MM.1S (cell line): Measurements from ENCODE around the gene MTHFD1L.

Experiments
- DNase-seq: peaks from one replicate; pipeline ENCODE4 v3.0.0-alpha.2; 2015
- H2AFZ ChIP-seq: fragments of 300-600 bp; sonication (generic); 2 replicates; pipeline ENCODE4 v1.6.0; 2016; ENCODE audit warnings: antibody characterized with exemption, low read length
- H3F3A ChIP-seq: fragments of 300-600 bp; sonication (generic); 2 replicates; pipeline ENCODE4 v1.6.1; 2016; ENCODE audit warnings: mild to moderate bottlenecking, antibody characterized with exemption, low read length, moderate library complexity, mixed read lengths; ENCODE audit not compliant: insufficient read depth
- H3K27ac ChIP-seq: fragments of 300-600 bp; sonication (generic); 2 replicates; pipeline ENCODE4 v1.5.1; 2016; ENCODE audit warnings: mild to moderate bottlenecking, low read length
- H3K27me3 ChIP-seq: fragments of 300-600 bp; sonication (generic); replicated peaks from 2 replicates; pipeline ENCODE4 v1.6.0; 2016; ENCODE audit warnings: low read length; ENCODE audit not compliant: insufficient read depth
- H3K36me3 ChIP-seq: fragments of 300-600 bp; sonication (generic); replicated peaks from 2 replicates; pipeline ENCODE4 v1.6.1; 2016; ENCODE audit warnings: mild to moderate bottlenecking, low read length, mixed read lengths; ENCODE audit not compliant: insufficient read depth
- H3K4me1 ChIP-seq: fragments of 300-600 bp; sonication (generic); 2 replicates; pipeline ENCODE4 v1.6.1; 2016; ENCODE audit warnings: low read length, mixed read lengths
- H3K4me2 ChIP-seq: fragments of 300-600 bp; sonication (generic); 2 replicates; pipeline ENCODE4 v1.6.0; 2016; ENCODE audit warnings: low read depth, low read length
- H3K4me3 ChIP-seq: fragments of 300-600 bp; sonication (generic); 2 replicates; pipeline ENCODE4 v1.5.1; 2016; ENCODE audit warnings: low read length, mixed read lengths
- H3K79me2 ChIP-seq: fragments of 300-600 bp; sonication (generic); 2 replicates; pipeline ENCODE4 v1.6.1; 2016; ENCODE audit warnings: mixed run types, low read length, mixed read lengths
- H3K9ac ChIP-seq: fragments of 300-600 bp; sonication (generic); 2 replicates; pipeline ENCODE4 v1.6.1; 2016; ENCODE audit warnings: low read length, mixed read lengths
- H3K9me2 ChIP-seq: fragments of 300-600 bp; sonication (generic); replicated peaks from 2 replicates; pipeline ENCODE4 v1.6.1; 2016; ENCODE audit warnings: mild to moderate bottlenecking, low read length, mixed read lengths; ENCODE audit not compliant: insufficient read depth
- H3K9me3 ChIP-seq: fragments of 300-600 bp; sonication (generic); replicated peaks from 2 replicates; pipeline ENCODE4 v1.6.1; 2016; ENCODE audit warnings: mild to moderate bottlenecking, low read length, mixed read lengths; ENCODE audit not compliant: insufficient read depth
- H4K20me1 ChIP-seq: fragments of 300-600 bp; sonication (generic); 2 replicates; pipeline ENCODE4 v1.6.1; 2016; ENCODE audit warnings: mild to moderate bottlenecking, low read length, moderate library complexity, mixed read lengths; ENCODE audit not compliant: insufficient read depth
- EZH2 ChIP-seq: fragments of 300-600 bp; sonication (generic); optimal IDR thresholded peaks from 2 replicates; pipeline ENCODE3; 2017; ENCODE audit warnings: low read depth, mild to moderate bottlenecking, antibody characterized with exemption, low read length, mixed read lengths
- EZH2phosphoT487 ChIP-seq: fragments of 300-600 bp; sonication (generic); IDR thresholded peaks from 2 replicates; pipeline ENCODE4 v1.6.1; 2018; ENCODE audit warnings: antibody characterized with exemption, low read length
- TF ChIP-seq, protein P1 (sequence below): fragments of 300-600 bp; sonication (generic); IDR thresholded peaks from 2 replicates; pipeline ENCODE4 v1.5.1; 2016; ENCODE audit warnings: antibody characterized with exemption, low read length, mixed read lengths

The MTHFD1L gene

DNA sequence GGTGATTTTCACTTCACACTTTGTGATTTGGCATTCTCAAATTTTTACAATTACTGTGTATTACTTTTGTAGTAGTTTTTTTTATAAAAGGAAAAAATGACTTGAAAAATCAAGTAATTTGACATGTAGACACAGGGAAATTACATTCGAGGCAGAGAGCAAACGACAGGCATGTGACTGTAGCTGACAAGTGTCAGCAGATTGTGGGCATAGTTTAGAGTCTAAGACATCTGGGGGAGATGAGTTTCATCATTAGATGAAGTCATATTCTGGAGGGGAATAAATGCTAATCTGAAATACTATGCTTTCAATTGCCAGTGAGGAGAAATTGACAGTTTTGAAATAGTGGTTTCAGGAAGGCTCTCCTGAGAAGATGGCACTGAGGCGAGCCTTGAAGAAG is 126.0 kb downstream of the MTHFD1L start:
- Histone ChIP-seq H3K4me3 (no peak overlapping the region), H3K4me2 (no peak overlapping the region), H3K9me2 (no peaks in the 10 kb centered on the region), H3K9ac (no peak overlapping the region), H3K4me1 (no peaks in the 10 kb centered on the region), H3K27ac (no peak overlapping the region), H3K79me2 (no peaks in the 10 kb centered on the region), H3K36me3 (no peaks in the 10 kb centered on the region), H3F3A (no peaks in the 10 kb centered on the region), H4K20me1 (no peaks in the 10 kb centered on the region), H3K27me3 (no peaks in the 10 kb centered on the region), H2AFZ (no peak overlapping the region), H3K9me3 (no peaks in the 10 kb centered on the region)
- no peak for TF ChIP-seq EZH2phosphoT487
- no peak for TF ChIP-seq EZH2
- TF ChIP-seq, protein P1, sequence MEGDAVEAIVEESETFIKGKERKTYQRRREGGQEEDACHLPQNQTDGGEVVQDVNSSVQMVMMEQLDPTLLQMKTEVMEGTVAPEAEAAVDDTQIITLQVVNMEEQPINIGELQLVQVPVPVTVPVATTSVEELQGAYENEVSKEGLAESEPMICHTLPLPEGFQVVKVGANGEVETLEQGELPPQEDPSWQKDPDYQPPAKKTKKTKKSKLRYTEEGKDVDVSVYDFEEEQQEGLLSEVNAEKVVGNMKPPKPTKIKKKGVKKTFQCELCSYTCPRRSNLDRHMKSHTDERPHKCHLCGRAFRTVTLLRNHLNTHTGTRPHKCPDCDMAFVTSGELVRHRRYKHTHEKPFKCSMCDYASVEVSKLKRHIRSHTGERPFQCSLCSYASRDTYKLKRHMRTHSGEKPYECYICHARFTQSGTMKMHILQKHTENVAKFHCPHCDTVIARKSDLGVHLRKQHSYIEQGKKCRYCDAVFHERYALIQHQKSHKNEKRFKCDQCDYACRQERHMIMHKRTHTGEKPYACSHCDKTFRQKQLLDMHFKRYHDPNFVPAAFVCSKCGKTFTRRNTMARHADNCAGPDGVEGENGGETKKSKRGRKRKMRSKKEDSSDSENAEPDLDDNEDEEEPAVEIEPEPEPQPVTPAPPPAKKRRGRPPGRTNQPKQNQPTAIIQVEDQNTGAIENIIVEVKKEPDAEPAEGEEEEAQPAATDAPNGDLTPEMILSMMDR: no peak
- DNase-seq: no peak

DNA sequence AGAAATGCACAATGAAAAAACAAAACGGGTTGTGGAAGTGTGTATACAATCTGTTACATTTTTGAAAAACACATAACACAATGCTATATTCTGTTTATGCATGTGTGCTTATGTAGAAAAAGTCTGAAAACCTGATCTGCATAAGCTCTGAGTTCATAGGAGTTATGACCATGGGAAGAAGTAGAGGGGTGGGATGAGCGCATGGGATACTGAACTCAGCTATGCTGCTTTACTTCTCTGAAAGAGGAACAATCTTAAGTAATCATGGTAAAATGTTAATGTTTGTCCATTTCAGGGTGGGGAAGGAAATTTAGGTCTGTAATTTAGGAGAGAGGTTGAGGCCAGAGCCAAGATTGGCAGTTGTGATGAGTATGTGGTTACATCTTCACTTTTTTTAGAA is 126.8 kb downstream of the MTHFD1L start:
- no peaks in the 10 kb centered on the region for H3F3A ChIP-seq
- no peaks in the 10 kb centered on the region for H3K9me2 ChIP-seq
- TF ChIP-seq, protein P1: no peak
- TF ChIP-seq EZH2phosphoT487 (no peak), EZH2 (no peak)
- no peaks in the 10 kb centered on the region for H3K36me3 ChIP-seq
- H3K9me3 ChIP-seq: no peaks in the 10 kb centered on the region
- H3K79me2 ChIP-seq: no peaks in the 10 kb centered on the region
- no peaks in the 10 kb centered on the region for H4K20me1 ChIP-seq
- H3K27ac ChIP-seq: no peak overlapping the region
- no peaks in the 10 kb centered on the region for H3K27me3 ChIP-seq
- no peak overlapping the region for H3K4me3 ChIP-seq
- DNase-seq: no peak
- no peaks in the 10 kb centered on the region for H3K4me1 ChIP-seq
- no peak overlapping the region for H2AFZ ChIP-seq
- no peak overlapping the region for H3K4me2 ChIP-seq
- H3K9ac ChIP-seq: no peak overlapping the region

DNA sequence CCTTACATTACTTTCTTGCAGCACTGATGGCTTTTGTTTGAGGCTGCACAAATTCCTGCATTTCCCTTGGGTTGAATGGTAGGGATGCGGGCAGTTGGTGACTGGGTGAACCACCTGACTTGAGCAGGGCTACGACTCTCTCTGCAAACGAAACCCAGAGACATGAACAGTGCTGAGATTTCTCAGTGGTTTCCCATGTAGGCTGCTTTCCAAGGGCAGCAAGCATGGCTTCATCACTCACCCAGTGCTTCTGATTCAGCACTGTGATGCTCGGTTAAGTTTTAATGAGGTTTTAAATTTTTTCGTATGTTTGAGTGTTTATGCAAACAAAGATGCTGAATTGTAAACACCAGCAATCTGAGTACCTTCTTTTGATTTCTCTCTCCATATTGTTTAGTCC is 127.2 kb downstream of the MTHFD1L start:
- no peak for DNase-seq
- Histone ChIP-seq H3K4me1 (no peaks in the 10 kb centered on the region), H3K4me2 (no peak overlapping the region), H3K4me3 (no peak overlapping the region), H3K27ac (no peak overlapping the region), H3K36me3 (no peaks in the 10 kb centered on the region), H3K9ac (no peak overlapping the region), H3K9me2 (no peaks in the 10 kb centered on the region), H2AFZ (no peak overlapping the region), H3K27me3 (no peaks in the 10 kb centered on the region), H4K20me1 (no peaks in the 10 kb centered on the region), H3K79me2 (no peaks in the 10 kb centered on the region), H3F3A (no peaks in the 10 kb centered on the region), H3K9me3 (no peaks in the 10 kb centered on the region)
- TF ChIP-seq EZH2phosphoT487: no peak
- TF ChIP-seq EZH2: no peak
- TF ChIP-seq, protein P1: no peak

DNA sequence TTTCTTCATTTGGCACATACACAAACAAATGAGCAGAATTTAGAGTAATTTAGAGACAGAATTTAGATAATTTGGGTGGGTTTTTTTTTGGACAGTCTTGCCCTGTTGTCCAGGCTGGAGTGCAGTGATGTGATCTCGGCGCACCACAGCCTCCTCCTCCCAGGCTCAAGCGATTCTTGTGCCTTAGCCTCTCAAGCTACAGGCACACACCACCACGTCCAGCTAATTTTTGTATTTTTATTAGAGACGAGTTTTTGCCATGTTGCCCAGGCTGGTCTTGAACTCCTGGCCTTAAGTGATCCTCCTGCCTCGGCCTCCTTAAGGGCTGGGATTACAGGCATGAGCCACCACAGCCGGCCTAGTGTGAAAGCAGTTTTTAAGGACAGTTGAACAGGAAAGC is 127.8 kb downstream of the MTHFD1L start:
- H3K9ac ChIP-seq: no peak overlapping the region
- no peak for TF ChIP-seq EZH2phosphoT487
- TF ChIP-seq, protein P1: no peak
- no peak for TF ChIP-seq EZH2

More for the DNA sequence above, 127.8 kb downstream of the MTHFD1L start:
- Histone ChIP-seq H3K4me1 (no peaks in the 10 kb centered on the region), H3K27ac (no peak overlapping the region), H3K4me2 (no peak overlapping the region), H4K20me1 (no peaks in the 10 kb centered on the region), H3K79me2 (no peaks in the 10 kb centered on the region), H3K9me3 (no peaks in the 10 kb centered on the region), H3F3A (no peaks in the 10 kb centered on the region), H3K36me3 (no peaks in the 10 kb centered on the region), H3K27me3 (no peaks in the 10 kb centered on the region), H3K4me3 (no peak overlapping the region), H3K9me2 (no peaks in the 10 kb centered on the region), H2AFZ (no peak overlapping the region)
- DNase-seq: no peak
